ENCODE data around the gene GRB10.

GRB10 gene

GRCh38 chr7:50790381-50790780, 7.7 kb upstream of the GRB10 start:
- DNase-seq (ENCODE audit: low read depth), result no peak
- no peak overlapping the region for H3K4me3 ChIP-seq (ENCODE audit: low read depth, low read length)

GRCh38 chr7:50788382-50788781, 5.7 kb upstream of the GRB10 start:
- no peak for TF ChIP-seq CTCF (IDR thresholded peaks at IDR 0.05; ENCODE audit: low read depth, low read length, missing control alignments)
- no peak overlapping the region for H3K4me3 ChIP-seq (ENCODE audit: low read depth, low read length)
- DNase-seq (ENCODE audit: low read depth), result no peak

More at GRCh38 chr7:50790381-50790780, 7.7 kb upstream of the GRB10 start:
- TF ChIP-seq CTCF (IDR thresholded peaks at IDR 0.05; ENCODE audit: low read depth, low read length, missing control alignments), result no peak

GRCh38 chr7:50787825-50788224, 5.1 kb upstream of the GRB10 start:
- TF ChIP-seq CTCF (IDR thresholded peaks at IDR 0.05; ENCODE audit: low read depth, low read length, missing control alignments), result no peak
- H3K4me3 ChIP-seq (ENCODE audit: low read depth, low read length), result no peak overlapping the region
- no peak for DNase-seq (ENCODE audit: low read depth)

- no peak overlapping the region for H3K4me3 ChIP-seq (ENCODE audit: low read depth, low read length)
- DNase-seq (ENCODE audit: low read depth), result no peak
- no peak for TF ChIP-seq CTCF (IDR thresholded peaks at IDR 0.05; ENCODE audit: low read depth, low read length, missing control alignments)
Measured at GRCh38 chr7:50785346-50785745, 2.6 kb upstream of the GRB10 start.

DNA sequence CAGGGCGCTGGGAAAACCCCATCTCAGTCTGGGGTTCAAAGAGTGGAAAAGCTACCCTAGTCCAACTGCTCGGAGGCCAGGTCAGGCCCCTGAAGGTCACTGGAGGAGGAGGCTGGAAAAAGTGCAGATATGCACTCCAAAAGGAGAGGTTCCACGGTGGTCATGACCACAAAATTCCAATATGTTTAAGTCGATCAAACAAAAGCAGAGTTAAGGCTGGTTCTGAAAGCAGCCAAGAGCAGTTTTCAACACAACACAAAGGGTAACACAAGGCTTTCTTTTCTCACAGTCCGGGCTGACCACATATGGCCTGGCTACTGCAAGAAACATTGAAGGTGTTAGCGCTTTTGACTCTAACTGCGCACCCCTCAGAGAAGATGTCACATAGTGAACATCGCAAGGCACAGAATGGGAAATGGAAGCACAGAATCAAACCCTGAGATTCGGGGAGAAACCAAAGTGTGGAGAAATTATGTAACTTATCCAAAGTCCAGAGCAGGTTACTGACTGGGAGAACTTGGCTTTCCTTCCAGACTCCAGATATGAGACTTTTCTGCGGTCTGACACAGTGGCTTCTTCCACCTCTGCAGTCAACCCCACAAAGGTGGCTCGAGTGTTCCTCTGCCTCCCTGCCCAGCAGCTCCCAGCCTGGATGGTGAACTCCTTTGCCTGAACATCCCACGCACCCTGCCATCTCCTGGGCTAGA, 1.3 kb upstream of the GRB10 start:
- no peak for TF ChIP-seq CTCF (IDR thresholded peaks at IDR 0.05; ENCODE audit: low read depth, low read length, missing control alignments)
- H3K4me3 ChIP-seq (ENCODE audit: low read depth, low read length), result no peak overlapping the region
- DNase-seq (ENCODE audit: low read depth), result no peak

DNA sequence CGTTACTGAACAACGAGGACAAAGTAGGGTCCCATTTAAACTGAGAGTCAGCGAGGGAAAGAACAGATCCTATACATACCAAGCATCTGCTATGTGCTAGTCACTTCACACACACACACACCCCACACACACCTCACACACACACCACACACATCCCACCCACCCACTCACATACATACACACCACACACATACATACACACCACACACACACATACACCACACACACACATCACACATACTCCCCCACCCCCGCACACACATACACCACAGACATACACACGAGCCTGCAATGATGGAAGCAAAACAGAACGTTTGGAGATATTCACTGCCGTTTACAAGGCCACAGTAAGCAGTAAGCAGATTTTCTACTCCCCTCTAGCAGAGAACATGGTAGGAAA, 607 bp upstream of the GRB10 start:
- H3K4me3 ChIP-seq (ENCODE audit: low read depth, low read length), result no peak overlapping the region
- no peak for TF ChIP-seq CTCF (IDR thresholded peaks at IDR 0.05; ENCODE audit: low read depth, low read length, missing control alignments)
- DNase-seq (ENCODE audit: low read depth), result no peak

All from GM12864 (cell line).